MM.1S (cell line): ENCODE measurements around the gene PPARD.

ENCODE experiments used
- DNase-seq: peaks from one replicate; pipeline ENCODE4 v3.0.0-alpha.2; 2015
- H2AFZ ChIP-seq: fragments of 300-600 bp; sonication (generic); 2 replicates; pipeline ENCODE4 v1.6.0; 2016; ENCODE audit warnings: antibody characterized with exemption, low read length
- H3F3A ChIP-seq: fragments of 300-600 bp; sonication (generic); 2 replicates; pipeline ENCODE4 v1.6.1; 2016; ENCODE audit warnings: mild to moderate bottlenecking, antibody characterized with exemption, low read length, moderate library complexity, mixed read lengths; ENCODE audit not compliant: insufficient read depth
- H3K27ac ChIP-seq: fragments of 300-600 bp; sonication (generic); 2 replicates; pipeline ENCODE4 v1.5.1; 2016; ENCODE audit warnings: mild to moderate bottlenecking, low read length
- H3K27me3 ChIP-seq: fragments of 300-600 bp; sonication (generic); replicated peaks from 2 replicates; pipeline ENCODE4 v1.6.0; 2016; ENCODE audit warnings: low read length; ENCODE audit not compliant: insufficient read depth
- H3K36me3 ChIP-seq: fragments of 300-600 bp; sonication (generic); replicated peaks from 2 replicates; pipeline ENCODE4 v1.6.1; 2016; ENCODE audit warnings: mild to moderate bottlenecking, low read length, mixed read lengths; ENCODE audit not compliant: insufficient read depth
- H3K4me1 ChIP-seq: fragments of 300-600 bp; sonication (generic); 2 replicates; pipeline ENCODE4 v1.6.1; 2016; ENCODE audit warnings: low read length, mixed read lengths
- H3K4me2 ChIP-seq: fragments of 300-600 bp; sonication (generic); 2 replicates; pipeline ENCODE4 v1.6.0; 2016; ENCODE audit warnings: low read depth, low read length
- H3K4me3 ChIP-seq: fragments of 300-600 bp; sonication (generic); 2 replicates; pipeline ENCODE4 v1.5.1; 2016; ENCODE audit warnings: low read length, mixed read lengths
- H3K79me2 ChIP-seq: fragments of 300-600 bp; sonication (generic); 2 replicates; pipeline ENCODE4 v1.6.1; 2016; ENCODE audit warnings: mixed run types, low read length, mixed read lengths
- H3K9ac ChIP-seq: fragments of 300-600 bp; sonication (generic); 2 replicates; pipeline ENCODE4 v1.6.1; 2016; ENCODE audit warnings: low read length, mixed read lengths
- H3K9me2 ChIP-seq: fragments of 300-600 bp; sonication (generic); replicated peaks from 2 replicates; pipeline ENCODE4 v1.6.1; 2016; ENCODE audit warnings: mild to moderate bottlenecking, low read length, mixed read lengths; ENCODE audit not compliant: insufficient read depth
- H3K9me3 ChIP-seq: fragments of 300-600 bp; sonication (generic); replicated peaks from 2 replicates; pipeline ENCODE4 v1.6.1; 2016; ENCODE audit warnings: mild to moderate bottlenecking, low read length, mixed read lengths; ENCODE audit not compliant: insufficient read depth
- H4K20me1 ChIP-seq: fragments of 300-600 bp; sonication (generic); 2 replicates; pipeline ENCODE4 v1.6.1; 2016; ENCODE audit warnings: mild to moderate bottlenecking, low read length, moderate library complexity, mixed read lengths; ENCODE audit not compliant: insufficient read depth
- CTCF ChIP-seq: fragments of 300-600 bp; sonication (generic); IDR thresholded peaks from 2 replicates; pipeline ENCODE4 v1.5.1; 2016; ENCODE audit warnings: antibody characterized with exemption, low read length, mixed read lengths
- EZH2 ChIP-seq: fragments of 300-600 bp; sonication (generic); optimal IDR thresholded peaks from 2 replicates; pipeline ENCODE3; 2017; ENCODE audit warnings: low read depth, mild to moderate bottlenecking, antibody characterized with exemption, low read length, mixed read lengths
- EZH2phosphoT487 ChIP-seq: fragments of 300-600 bp; sonication (generic); IDR thresholded peaks from 2 replicates; pipeline ENCODE4 v1.6.1; 2018; ENCODE audit warnings: antibody characterized with exemption, low read length

Gene PPARD

DNA sequence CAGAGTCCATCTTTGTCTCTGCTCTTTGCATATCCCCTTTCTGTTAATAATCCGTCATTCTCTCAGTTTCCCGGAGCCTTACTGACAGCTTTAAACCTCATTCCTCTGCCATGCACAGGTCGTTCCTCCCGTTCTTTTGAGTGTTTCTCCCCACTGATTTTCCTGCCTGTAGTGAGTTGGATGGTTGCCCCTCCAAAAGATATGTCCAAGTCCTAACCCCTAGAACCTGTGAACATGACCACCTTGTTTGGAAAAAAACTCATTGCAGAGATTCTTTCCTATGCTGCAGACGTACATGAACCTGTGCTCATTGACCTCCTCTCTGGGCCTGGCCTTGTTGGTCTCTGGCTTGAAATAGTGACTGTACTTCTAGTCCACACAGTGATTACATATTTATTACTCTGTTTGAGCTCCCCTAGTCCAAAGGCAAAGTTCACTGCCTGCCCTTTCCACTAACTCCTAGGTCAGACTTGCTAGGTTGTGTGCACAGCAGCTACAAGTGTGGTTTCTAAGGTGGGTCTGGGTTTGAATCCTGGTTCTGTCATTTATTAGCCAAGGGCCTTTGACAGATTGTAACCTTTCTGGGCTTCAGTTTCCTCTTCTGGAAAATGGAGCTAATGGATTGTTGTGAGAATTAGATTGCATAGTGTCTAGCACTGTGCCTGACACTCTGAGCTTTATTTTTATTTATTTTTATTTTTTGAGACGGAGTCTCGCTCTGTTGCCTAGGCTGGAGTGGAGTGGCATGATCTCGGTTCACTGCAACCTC is 29.3 kb downstream of the PPARD start:
- Histone ChIP-seq H3K79me2 (0 out of 2 replicates have a peak, but pooled peaks cover 4% of the 10 kb centered on the region), H3F3A (no peaks in the 10 kb centered on the region), H3K36me3 (no peaks in the 10 kb centered on the region), H3K27me3 (no peaks in the 10 kb centered on the region), H3K9ac (no peak overlapping the region), H3K9me2 (no peaks in the 10 kb centered on the region), H3K4me3 (no peak overlapping the region), H2AFZ (no peak overlapping the region), H3K9me3 (no peaks in the 10 kb centered on the region), H3K4me1 (peaks cover 18% of the 10 kb centered on the region), H3K4me2 (no peak overlapping the region), H3K27ac (no peak overlapping the region), H4K20me1 (no peaks in the 10 kb centered on the region)
- DNase-seq, result no peak
- TF ChIP-seq CTCF, result no peak
- TF ChIP-seq EZH2, result no peak

DNA sequence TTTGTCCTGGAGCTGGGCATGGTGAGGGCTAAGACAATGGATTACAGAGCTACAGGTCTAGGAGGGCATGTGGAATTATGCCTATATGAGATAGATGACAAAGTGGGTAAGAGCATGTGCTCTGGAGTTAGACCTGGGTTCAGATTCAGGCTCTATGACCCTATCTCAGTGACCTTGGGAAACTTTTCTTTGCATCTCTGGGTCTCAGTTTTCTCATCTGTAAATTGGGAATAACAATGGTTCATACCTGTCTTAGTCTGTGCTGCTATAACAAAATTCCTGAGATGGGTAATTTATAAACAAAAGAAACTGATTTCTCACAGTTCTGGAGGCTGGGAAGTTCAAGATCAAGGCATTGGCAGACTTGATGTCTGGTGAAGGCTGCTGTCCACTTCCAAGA is 30.3 kb downstream of the PPARD start:
- TF ChIP-seq EZH2phosphoT487 (no peak), EZH2 (no peak), CTCF (no peak)
- peaks cover 18% of the 10 kb centered on the region for H3K4me1 ChIP-seq
- no peaks in the 10 kb centered on the region for H3K36me3 ChIP-seq
- H3K9me3 ChIP-seq, result no peaks in the 10 kb centered on the region
- H3K27me3 ChIP-seq, result no peaks in the 10 kb centered on the region
- no peak overlapping the region for H3K4me3 ChIP-seq
- no peak overlapping the region for H3K4me2 ChIP-seq
- H3K9me2 ChIP-seq, result no peaks in the 10 kb centered on the region
- no peak overlapping the region for H3K9ac ChIP-seq
- no peak overlapping the region for H3K27ac ChIP-seq
- no peak for DNase-seq
- H2AFZ ChIP-seq, result no peak overlapping the region
- H3K79me2 ChIP-seq, result 0 out of 2 replicates have a peak, but pooled peaks cover 4% of the 10 kb centered on the region
- no peaks in the 10 kb centered on the region for H3F3A ChIP-seq
- no peaks in the 10 kb centered on the region for H4K20me1 ChIP-seq

DNA sequence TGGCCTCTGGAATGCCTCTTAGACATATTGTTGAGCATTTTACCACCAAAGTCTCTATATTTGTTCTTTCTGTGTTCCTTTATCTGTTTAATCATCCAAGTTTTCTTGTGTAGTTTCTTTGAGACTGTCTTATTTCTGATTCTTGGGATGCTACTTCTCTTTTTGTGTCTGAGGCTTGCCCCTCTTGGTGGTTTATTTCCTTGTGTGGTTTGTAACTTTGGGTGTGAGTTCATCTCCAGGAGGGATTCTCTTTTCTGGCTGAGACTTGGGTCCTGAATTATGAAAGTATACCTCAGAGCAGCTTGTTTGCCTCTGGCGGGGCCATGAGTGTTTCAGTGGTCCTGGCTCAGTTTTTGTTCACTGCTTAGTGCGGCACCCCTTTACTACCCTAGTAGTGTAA is 33.9 kb downstream of the PPARD start:
- H3K9ac ChIP-seq, result no peak overlapping the region
- 0 out of 2 replicates have a peak, but pooled peaks cover 4% of the 10 kb centered on the region for H3K79me2 ChIP-seq
- H3K9me2 ChIP-seq, result no peaks in the 10 kb centered on the region
- H2AFZ ChIP-seq, result no peak overlapping the region
- H3K36me3 ChIP-seq, result no peaks in the 10 kb centered on the region
- no peak overlapping the region for H3K4me2 ChIP-seq
- TF ChIP-seq EZH2, result no peak
- no peak for TF ChIP-seq EZH2phosphoT487
- no peak for TF ChIP-seq CTCF
- H3K4me1 ChIP-seq, result no peaks in the 10 kb centered on the region
- no peaks in the 10 kb centered on the region for H3F3A ChIP-seq
- H3K27ac ChIP-seq, result no peak overlapping the region
- no peaks in the 10 kb centered on the region for H3K27me3 ChIP-seq
- no peak for DNase-seq
- no peaks in the 10 kb centered on the region for H4K20me1 ChIP-seq
- H3K4me3 ChIP-seq, result no peak overlapping the region
- H3K9me3 ChIP-seq, result no peaks in the 10 kb centered on the region
